KG1 (cell line): ENCODE measurements around the gene SLC44A5.
"Not testable (repeated sequence)": the region's sequence is repeated elsewhere in the genome, so short reads cannot be mapped to it uniquely, and the experiment has no call there.

ENCODE experiments used
- DNase-seq: peaks from one replicate; lab custom pipeline; 2025; lab: John Stamatoyannopoulos, UW

SLC44A5 gene

DNA sequence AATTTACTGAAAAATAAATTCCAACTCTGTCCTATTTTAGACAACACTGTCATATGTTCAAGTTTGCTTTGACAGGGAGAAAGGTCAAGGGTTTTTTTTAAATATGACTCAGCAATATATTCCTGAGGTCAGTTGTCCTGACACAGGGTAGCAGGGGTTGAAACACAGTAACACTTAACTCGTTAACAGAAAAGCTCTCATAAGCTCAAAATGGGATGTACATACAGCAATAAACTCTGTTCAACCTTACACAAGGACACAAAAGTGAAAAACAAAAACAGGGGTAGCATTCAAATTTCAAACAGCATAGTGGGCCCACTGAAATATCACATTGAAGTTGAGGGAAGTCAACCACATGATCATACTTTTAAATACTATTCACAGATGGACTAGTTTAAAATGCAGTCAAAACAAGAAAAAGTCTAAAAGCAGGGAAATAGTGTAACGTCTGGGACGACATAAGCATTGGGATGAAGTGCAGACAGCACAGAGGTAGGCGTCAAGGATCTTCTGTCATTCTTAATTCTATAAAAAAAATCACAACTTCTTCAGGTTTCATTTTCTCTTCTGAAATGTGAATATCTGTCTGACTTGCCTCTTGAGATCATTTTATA is 89.9 kb downstream of the SLC44A5 start:
- DNase-seq = no peak

DNA sequence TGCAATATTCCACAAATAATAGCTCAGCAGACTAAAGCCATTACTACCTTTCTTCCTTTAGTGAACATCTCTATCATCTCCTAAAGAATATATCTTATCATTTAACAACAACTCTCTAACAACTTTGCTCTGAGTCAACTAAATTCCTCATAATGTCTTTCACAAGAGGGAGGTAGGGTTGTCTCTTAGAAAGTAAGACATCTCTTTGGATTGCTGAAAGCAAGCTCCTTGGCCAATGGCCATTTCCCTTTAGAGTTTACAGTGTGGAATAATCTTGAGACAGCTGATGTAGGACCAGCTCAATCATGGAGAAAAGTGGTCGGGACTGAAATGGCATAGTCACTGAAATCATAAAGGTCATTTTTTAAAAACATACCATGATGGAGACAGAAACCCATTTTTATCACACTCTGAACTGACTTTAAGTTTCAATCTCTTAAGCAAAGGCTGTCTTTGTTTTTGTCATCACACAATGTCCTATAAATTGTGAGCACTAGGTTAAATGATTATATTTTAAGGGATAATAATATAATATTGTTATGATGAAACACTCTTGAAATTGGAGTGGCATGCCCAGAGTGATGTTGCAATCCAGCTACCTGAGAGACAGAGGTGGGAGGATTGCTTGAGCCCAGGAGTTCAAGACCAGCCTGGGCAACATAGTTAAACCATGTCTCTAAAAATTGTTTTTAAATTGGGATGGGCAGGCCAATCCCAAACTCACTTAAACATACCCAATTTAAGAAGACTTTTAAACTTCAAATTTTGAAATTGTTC is 91.1 kb downstream of the SLC44A5 start:
- DNase-seq = no peak

DNA sequence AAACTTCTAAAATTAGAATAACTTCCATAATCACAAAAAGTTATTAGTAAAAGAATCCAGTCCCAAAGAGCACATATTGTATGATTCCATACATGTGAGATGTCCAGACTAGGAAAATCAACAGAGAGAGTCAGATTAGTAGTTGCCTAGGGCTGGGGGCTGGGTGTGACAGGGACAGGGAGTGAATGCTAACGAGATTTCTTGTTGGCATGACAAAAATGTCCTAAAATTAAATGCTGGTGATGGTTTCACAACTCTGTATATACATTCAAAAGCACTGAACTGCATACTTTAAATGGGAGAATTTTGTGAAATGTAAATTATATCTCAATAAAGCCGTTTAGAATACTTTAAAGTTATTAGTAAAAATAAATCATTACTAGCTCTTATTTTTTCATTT is 92.2 kb downstream of the SLC44A5 start:
- DNase-seq = no peak

DNA sequence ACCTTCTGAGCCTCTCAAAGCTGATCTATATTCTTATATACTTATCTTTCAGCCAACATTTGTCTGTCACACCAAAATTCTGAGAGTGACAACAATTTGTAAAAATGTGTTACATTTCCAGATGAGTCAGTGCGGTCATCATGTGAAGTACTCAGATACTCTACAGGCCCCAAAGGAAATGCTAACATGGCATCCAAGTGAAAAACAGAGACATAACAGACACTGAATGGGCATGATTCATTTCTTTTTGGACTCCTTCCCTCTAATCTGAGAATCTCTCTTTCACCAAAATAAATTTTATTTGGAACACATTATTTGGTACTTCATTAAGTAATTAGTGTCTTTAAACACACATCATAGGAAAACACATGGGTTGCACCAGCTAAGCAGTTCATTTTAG is 96.6 kb downstream of the SLC44A5 start:
- DNase-seq = no peak

DNA sequence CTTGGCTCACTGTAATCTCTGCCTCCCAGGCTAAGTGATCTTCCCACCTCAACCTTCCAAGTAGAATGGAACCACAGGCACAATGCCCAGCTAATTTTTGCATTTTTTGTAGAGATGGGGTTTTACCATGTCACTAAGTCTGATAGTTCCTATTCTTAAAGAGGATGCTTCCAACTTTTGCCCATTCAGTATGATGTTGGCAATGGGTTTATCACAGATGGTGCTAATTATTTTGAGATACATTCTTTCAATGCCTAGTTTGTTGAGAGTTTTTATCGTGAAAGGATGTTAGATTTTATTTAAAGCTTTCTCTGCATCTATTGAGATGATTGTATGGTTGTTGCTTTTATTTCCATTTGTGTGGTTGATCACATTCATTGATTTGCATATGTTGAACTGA is 103.9 kb downstream of the SLC44A5 start:
- no peak for DNase-seq

DNA sequence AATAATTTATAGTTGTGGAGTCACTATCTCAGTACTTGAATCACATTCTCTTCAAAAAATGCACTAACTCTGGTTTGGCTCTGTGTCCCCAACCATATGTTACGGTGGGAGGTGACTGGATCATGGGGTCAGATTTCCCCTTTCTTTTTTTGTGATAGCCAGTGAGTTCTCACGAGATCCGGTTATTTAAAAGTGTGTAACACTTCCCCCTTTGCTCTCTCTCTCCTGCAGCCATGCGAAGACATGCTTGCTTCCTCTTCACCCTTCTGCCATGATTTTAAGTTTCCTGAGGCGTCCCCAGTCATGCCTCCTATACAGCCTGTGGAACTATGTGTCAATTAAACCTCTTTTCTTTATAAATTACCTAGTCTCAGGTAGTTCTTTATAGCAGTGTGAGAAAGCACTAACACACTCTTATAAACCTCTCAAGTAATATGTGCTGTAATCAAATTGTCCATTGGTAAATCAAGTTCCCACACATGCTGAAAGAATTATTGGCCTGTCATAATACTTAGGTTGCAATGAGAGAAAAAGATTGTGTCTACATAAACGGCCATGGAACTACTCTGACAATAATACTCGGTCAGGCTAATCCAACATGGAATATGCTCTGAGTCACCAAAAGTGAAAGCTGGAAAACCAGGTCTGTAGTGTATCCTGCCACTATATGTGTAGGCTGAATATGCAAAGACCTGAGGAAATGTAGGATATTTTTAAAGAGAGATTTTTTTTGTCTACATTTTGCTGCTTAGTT is 107.5 kb downstream of the SLC44A5 start:
- DNase-seq = no peak

DNA sequence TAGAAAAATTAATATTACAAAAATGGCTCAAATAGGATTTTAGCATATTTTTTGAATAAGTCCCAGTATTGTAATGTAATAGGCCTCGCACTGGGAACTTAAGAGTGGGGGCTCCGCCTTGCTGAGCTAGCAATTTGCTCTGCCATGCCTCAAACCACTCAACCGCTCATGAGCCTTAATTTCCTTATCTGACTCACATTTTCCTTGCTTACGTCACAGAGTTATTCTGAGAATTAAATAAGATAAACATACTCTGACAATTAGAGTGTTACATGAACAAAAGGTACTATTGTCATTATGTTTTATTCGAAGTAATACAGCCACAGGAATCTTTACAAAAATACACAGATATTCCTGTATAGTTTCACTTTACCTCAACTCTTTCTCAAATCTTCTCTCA is 108.1 kb downstream of the SLC44A5 start:
- DNase-seq = no peak

DNA sequence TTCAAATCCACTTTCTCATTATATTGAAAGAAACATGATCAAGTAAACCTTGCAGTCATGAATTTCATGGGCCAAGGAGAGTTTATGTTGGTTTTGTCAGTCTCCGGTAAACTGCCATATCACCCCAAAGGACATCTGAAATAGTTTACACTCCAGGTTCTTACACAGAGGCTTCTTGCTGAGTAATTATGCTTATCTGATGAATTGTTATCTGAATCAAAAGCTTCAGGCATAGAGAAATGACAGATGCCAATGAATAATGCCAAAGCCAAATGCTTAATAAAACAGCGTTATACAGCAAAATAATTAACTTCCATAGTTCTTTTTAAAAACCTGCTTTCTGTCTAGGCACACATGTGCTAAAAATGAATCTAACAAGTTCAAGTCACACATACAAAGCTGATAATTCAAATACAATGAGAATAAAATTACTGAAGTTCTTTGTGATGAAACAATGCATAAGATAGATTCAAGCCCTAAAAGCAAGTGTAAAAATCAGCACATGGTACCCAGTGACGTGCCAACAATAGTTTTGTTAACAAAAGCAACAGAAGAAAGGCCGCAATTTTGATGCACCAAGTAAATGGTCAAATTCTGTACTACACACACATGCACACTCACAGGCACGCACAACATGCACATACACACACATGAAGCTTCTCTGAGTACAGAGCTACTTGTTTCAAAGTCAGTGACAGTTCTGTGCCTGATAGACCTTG is 109.2 kb downstream of the SLC44A5 start:
- no peak for DNase-seq

DNA sequence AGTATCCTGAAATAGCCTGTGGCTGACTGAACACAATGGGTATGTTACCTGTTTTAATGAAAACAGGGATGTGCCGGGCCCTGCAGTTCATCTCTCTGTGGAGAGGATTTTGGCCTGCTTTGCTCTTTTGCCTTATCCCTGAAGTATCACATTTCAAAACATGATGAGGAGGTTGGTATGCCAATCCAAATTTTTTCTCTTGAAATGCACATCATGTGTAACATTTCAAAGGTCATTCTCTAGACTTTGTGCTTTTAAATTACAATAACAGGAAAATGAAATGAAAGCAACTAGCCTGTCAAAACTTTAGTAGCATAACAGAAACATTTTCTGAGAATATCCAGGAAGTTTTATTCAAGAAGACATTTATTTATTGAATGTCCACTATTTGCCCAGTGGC is 118.9 kb downstream of the SLC44A5 start:
- no peak for DNase-seq

DNA sequence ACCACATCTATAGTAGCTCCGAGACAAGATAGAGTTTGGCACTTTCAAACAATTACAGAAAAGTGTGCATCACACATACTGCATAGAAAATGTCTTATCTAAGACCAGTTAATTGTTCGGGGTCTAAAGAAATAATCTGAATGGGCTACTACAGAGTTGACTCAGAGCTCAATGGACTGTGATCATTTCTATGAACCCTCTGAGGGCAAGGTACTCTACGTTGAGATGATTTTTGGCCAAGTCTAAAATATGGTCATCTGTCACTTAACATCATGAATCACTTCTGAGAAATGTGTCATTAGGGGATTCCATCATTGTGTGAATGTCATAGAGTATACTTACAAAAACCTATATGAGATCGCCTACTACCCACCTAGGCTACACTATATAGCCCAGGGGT is 123.5 kb downstream of the SLC44A5 start:
- no peak for DNase-seq

DNA sequence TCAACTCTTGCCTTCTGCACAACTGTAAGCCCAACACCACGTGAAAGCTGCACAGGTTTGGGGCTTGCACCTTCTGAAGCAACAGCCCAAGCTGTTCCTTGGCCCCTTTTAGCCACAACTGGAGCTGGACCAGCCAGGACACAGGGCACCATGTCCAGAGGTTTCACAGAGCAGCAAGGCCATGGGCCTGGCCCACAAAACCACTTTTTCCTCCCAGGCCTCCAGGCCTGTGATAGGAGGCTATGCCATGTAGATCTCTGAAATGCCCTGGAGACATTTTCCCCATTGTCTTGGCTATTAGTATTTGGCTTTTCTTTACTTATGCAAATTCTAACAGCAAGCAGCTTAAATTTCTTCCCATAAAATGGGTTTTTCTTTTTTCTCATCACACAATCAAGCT is 126.1 kb downstream of the SLC44A5 start:
- DNase-seq = no peak

DNA sequence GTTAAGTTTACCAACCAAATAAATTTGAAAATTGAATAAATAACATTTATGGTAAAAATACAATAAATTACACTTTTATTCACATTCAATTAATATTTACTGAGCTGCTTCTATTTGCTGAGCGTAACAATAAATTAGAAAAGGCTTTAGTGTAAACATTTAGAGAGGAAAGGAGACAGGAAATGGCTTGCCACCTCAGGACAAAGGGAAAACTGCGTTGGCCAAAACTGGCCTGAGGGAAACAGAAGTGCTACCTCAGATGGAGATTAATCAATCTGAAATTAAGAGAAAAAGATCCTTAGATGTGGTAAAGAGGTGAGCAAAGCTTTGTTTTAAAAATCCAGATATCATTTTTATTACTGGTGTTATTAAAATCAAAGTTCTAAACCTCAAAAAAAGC is 128.0 kb downstream of the SLC44A5 start:
- no peak for DNase-seq

DNA sequence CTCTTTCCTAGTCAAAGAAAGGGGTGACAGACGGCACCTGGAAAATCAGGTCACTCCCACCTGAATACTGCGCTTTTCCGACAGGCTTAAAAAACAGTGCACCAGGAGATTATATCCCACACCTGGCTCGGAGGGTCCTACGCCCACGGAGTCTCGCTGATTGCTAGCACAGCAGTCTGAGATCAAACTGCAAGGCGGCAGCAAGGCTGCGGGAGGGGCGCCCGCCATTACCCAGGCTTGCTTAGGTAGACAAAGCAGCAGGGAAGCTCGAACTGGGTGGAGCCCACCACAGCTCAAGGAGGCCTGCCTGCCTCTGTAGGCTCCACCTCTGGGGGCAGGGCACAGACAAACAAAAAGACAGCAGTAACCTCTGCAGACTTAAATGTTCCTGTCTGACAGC is 134.4 kb downstream of the SLC44A5 start:
- not testable (repeated sequence) for DNase-seq

DNA sequence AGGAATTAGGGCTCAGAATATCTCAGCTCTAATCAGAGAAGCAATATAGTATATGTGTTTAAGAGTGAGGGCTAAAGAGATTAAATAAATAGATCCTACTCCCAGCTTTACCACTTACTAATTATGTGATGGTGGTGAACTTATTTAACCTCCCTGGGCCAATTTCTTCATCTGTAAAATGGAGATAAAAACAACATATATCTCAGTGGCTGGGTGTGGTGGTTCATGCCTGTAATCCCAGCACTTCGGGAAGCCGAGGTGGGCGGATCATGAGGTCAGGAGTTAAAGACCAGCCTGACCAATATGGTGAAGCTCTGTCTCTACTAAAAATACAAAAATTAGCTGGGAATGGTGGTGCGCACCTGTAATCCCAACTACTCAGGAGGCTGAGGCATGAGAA is 135.2 kb downstream of the SLC44A5 start:
- DNase-seq = no peak

DNA sequence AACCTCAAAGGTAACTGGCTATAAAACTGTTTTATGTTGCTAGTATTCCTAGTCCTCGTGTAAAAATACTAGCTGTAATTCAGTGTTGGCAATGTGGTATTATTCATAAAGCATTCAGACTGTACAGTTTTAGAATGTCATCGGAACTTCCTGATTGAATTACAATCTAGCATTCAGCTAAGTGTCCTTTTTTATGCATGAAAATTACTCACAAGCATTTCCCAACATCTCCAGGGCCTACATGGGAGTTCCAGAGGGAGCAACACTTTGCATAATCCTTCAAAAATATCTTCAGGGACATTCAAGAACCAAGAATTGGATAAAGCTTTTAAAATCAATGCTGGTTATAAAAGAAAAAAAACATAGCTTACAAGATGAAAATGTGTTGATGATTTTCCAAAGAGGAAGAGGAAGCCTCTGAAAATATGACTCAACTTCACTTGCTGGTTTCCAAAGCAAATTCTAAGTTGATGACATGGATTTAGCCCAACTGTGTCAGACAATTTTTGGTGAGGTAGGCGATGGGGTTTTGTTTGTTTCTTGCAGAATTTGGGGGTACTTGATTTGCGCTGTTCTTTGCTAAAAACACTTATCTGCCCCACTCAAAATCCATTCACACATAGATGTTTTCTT is 137.8 kb downstream of the SLC44A5 start:
- DNase-seq = no peak

DNA sequence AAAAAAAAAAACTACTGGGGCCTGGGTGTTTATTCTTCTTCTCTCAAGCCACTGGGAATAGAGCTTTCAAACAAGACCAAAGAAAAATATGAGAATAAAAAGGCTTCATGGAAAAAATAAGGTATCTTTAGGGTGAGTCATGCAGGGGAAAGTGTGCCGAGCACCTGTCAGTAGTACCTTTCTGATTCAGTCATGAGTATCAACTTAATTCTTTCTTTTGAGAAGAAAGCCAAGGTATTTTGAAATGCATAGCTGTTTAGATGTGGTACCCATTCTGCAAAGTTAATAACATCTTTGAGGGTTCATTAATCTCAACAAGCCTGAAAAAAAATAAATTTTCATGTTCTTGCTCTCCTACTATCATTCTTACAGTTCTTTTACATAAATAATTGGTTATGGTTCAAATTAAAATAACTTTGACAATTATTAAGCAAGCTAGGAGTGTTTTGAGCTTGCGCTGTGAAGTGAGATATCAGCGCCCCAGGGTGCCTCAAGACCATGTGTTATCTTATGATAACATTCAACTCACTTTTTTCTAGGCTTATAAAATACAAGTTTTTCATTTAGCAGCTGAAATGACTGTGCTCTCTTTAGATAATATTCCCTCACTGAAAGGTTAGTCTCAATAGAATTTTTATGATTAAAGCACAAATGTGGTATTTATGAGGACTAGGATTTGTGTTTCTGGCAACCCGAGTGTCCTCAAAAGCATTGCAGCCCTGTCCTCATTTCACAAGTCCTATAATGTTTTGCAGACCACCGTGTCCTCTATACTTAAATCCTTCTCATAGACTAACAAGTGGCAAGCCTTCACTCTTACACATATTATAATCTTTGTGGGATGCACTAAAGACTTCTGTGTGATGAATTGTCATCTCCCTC is 138.6 kb downstream of the SLC44A5 start:
- DNase-seq = no peak

DNA sequence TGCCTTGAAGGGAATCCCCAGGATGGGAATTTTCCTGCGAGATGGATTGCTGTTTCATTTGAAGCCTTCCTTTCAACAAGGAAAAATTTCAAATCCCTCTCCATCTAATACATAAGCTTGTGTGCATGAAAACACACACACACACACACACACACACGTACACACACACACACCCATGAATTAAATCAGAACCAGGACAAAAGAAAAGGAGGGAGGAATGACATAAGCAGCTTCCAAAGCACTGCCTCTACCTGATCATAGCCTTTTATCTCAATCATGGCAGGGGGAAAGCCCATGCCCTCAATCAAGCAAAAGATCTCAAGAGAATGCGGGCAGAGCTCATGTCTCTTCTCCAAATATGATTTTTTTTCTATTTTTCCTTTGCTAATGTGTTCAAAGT is 139.7 kb downstream of the SLC44A5 start:
- no peak for DNase-seq

DNA sequence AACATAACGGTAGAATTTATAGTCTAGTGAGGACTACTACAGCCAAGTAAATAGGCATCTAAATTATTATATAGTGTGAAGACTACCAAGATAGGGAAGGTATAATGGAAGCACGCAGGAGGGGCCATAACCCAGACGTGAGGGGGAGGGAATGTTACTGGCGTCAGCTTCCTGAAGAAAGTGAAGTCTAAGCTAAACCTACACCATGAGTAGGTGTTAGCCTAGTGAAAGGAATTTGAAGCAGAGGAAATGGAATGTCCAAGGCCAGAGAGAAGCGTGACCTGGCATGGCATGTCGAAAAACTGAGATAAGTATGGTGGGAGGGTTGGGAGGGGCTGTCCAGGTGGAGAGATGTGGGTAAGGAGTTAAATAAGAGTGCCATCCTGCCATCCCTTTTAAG is 140.5 kb downstream of the SLC44A5 start:
- DNase-seq = no peak

DNA sequence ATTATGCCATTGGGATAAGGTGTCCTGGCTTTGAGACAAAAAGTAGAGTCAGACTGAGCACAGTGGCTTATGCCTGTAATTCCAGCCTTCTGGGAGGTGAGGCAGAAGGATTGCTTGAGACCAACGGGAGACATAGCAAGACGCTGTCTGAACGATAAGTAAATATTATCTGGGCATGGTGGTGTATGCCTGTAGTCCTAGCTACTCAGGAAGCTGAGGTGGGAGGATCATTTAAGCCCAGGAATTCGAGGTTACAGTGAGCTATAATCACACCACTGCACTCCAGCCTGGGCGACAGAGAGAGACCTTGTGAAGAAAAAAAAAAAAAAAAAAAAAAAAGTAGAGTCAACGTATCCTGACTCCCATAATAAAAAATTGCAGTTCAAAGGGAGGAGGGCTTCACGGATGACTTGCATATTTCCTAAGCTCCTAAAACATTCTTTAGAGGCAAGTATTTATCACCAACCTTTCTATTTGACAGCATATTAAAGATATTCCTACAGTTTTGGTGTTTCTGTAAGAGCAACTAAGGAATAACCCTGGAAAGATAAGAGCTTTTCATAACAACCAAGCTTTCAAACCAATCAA is 141.2 kb downstream of the SLC44A5 start:
- no peak for DNase-seq

DNA sequence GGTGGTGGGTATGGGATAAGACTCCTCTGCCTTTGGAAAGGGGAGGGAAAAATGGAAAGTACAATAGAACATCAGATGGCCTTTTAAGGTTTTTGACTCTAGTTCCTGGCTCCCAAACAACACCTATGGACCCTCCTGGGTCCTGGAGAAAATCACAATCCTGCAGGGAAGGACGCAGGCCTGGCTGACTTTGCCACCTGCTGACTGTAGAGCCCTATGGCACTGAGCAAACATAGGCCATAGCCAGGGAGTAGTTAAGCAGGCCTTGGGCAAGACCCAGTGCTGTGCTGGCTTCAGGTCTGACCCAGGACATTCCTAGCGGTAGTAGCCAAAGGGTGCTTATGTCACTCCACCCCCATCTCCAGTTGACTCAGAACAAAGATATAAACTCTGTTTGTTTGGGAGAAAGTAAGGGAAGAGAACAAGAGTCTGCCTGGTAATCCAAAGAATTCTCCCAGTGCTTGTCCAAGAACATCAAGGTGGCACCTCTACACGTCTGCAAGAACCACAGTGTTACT is 149.0 kb downstream of the SLC44A5 start:
- no peak for DNase-seq
